NCI-H1930 (cell line): Measurements from ENCODE around the gene ABHD16A.
A peak's percentile ranks its signal among the peaks of the same experiment; 100 is the strongest.

Experiments used
- DNase-seq, 2 experiments: peaks; one replicate each; lab custom pipeline; 2025; lab: John Stamatoyannopoulos, UW

ABHD16A gene

GRCh38 chr6:31730631-31731086 is 27.5 kb upstream of the ABHD16A start:
- DNase-seq: no peak

GRCh38 chr6:31729979-31730630 is 27.0 kb upstream of the ABHD16A start:
- DNase-seq: peak; percentile 65 to 70

GRCh38 chr6:31729515-31729978 is 26.4 kb upstream of the ABHD16A start:
- DNase-seq: peak; percentile 48 to 64

GRCh38 chr6:31728767-31729514 is 25.8 kb upstream of the ABHD16A start, which contains the start of gene DDAH2:
Gene DDAH2, minus strand, starts transcription at chr6:31729299. Its CDS starts 138 bp downstream, at chr6:31729161.
- DNase-seq: no peak

GRCh38 chr6:31727717-31728671 is 24.9 kb upstream of the ABHD16A start:
- DNase-seq: no peak

GRCh38 chr6:31727034-31727716 is 24.1 kb upstream of the ABHD16A start:
- DNase-seq: no peak

- DNase-seq: no peak
Observed at GRCh38 chr6:31725502-31726350, 22.6 kb upstream of the ABHD16A start.

GRCh38 chr6:31723980-31724691 is 21.0 kb upstream of the ABHD16A start:
- no peak for DNase-seq

- no peak for DNase-seq
Observed at GRCh38 chr6:31723245-31723979, 20.3 kb upstream of the ABHD16A start, which contains the start of gene MPIG6B. Gene MPIG6B, plus strand, starts transcription at chr6:31723373. Its CDS starts 11 bp downstream, at chr6:31723384.

GRCh38 chr6:31722173-31722572 is 19.0 kb upstream of the ABHD16A start:
- no peak for DNase-seq

GRCh38 chr6:31721351-31722020 is 18.4 kb upstream of the ABHD16A start, which contains the start of gene LY6G6C:
Gene LY6G6C, minus strand, starts transcription at chr6:31721746. Its CDS starts 67 bp downstream, at chr6:31721679.
- no peak for DNase-seq

GRCh38 chr6:31720196-31720770 is 17.2 kb upstream of the ABHD16A start:
- DNase-seq: no peak

GRCh38 chr6:31719001-31719400 is 15.9 kb upstream of the ABHD16A start:
- DNase-seq: no peak

GRCh38 chr6:31718265-31718664 is 15.1 kb upstream of the ABHD16A start:
- DNase-seq: no peak

- peak; percentile 70 to 74 for DNase-seq
Observed at GRCh38 chr6:31717499-31718222, 14.5 kb upstream of the ABHD16A start.

GRCh38 chr6:31715022-31715958 is 12.2 kb upstream of the ABHD16A start, which contains the start of gene LY6G6D:
Gene LY6G6D, plus strand, starts transcription at chr6:31715348. Its CDS starts 8 bp downstream, at chr6:31715356.
- DNase-seq: no peak
